Measurements from ENCODE around the gene DSG3. TPM values are rescaled to one million over a fixed set of nuclear protein-coding genes. Genes with fewer than 3 reads are reported as not detected.

Gene DSG3
- polyA plus RNA-seq, 6 donors from 2014 or later, result not detected

DNA sequence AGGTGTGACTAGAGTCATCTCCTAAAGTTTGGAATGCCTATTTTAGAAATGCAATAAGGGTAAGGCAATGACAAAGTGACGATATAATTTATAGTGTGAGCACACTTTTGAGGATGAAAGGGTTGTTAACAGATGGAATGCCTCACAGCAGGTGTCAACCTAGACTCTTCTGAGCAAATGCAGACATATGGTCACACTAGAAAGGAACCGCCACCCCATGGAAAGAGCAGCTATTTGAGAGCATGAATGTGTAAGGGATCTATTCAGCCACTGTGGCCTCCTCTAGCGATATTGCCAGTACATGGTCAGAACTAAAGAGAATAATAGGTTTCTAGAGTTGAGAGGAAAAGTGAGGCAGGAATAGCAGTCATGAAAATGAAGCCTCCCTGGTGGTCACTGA, 68.9 kb downstream of the DSG3 start:
- Mint-ChIP-seq H3K4me1 (no peaks in the 10 kb centered on the region), H3K27me3 (peaks cover 0 to 13% (median 0%) of the 10 kb centered on the region in 3 donors), H3K27ac (no peak overlapping the region), H3K9me3 (no peaks in the 10 kb centered on the region), H3K36me3 (no peaks in the 10 kb centered on the region), H3K4me3 (no peak overlapping the region)
- DNase-seq, result no peak
- ATAC-seq (ENCODE audit: low read depth in 2 of 2), result no peak

DNA sequence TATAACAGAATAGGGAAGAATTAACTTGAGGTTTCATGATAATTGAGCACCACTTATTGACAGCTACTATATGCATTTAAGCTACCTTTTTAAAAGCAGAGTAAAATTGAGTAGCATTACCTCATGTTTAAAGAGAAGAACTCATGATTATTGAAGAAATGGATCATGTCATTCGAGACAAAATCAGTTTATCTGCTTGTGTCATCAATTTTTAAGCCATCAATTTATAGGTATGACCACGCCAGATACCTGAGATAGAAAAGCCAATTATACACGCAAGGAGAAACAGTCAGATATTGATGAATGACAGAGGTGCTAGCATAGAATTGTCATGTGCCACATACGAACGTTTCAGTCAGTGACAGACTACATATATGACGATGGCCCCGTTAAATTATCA, 78.8 kb downstream of the DSG3 start:
- Mint-ChIP-seq H3K36me3 (no peaks in the 10 kb centered on the region), H3K4me3 (no peak overlapping the region), H3K4me1 (no peaks in the 10 kb centered on the region), H3K9me3 (no peaks in the 10 kb centered on the region), H3K27ac (no peak overlapping the region), H3K27me3 (no peaks in the 10 kb centered on the region)
- DNase-seq (no peak), ATAC-seq (ENCODE audit: low read depth in 2 of 2) (no peak)

Other genes with a start within 250 kb of the DSG3 start
- gene DSG1, start 129.6 kb upstream of the DSG3 start, polyA plus RNA-seq (ENCODE audit: low read depth in 6 of 6), result not detected
- not detected for gene DSG4, start 71.0 kb upstream of the DSG3 start, polyA plus RNA-seq (ENCODE audit: low read depth in 6 of 6)
- gene DSG2, start 50.4 kb downstream of the DSG3 start, polyA plus RNA-seq (ENCODE audit: low read depth in 6 of 6), result not detected
- gene TTR, start 144.1 kb downstream of the DSG3 start, polyA plus RNA-seq (ENCODE audit: low read depth in 6 of 6), result not detected
- not detected for gene B4GALT6, start 236.8 kb downstream of the DSG3 start, polyA plus RNA-seq (ENCODE audit: low read depth in 6 of 6)

All from naive B cell (primary cell).